Motor neuron (in vitro differentiated cells): Measurements from ENCODE around the gene MYO16. TPM values are rescaled to one million over a fixed set of nuclear protein-coding genes. Genes with fewer than 3 reads are reported as not detected.

ENCODE experiments used
- ATAC-seq, 8 experiments: fragments of 200-7000 bp; cut with Tn5 transposase; replicated peaks in 6 of 8; 2 replicates each; pipeline ENCODE4 v1.8.0; 2021; ENCODE audit warnings: mild to moderate bottlenecking in 8 of 8, moderate library complexity in 8 of 8
- H3K27ac ChIP-seq, 2 donors: fragments of 250-450 bp; sonication (Bioruptor Pico); 2 replicates each; pipeline ENCODE4 v1.9.0; 2021; ENCODE audit warnings: antibody characterized with exemption in 2 of 2, mild to moderate bottlenecking in 2 of 2, moderate library complexity in 1 of 2
- H3K4me1 ChIP-seq, 2 donors: fragments of 250-450 bp; sonication (Bioruptor Pico); replicated peaks in 1 of 2; 2 replicates each; pipeline ENCODE4 v1.6.1; 2021; ENCODE audit warnings: antibody characterized with exemption in 2 of 2, mild to moderate bottlenecking in 2 of 2, moderate library complexity in 1 of 2
- H3K4me3 ChIP-seq, 5 donors: fragments of 250-450 bp; sonication (Bioruptor Pico); 2 replicates each; pipeline ENCODE4 v1.9.0; 2021; ENCODE audit warnings: antibody characterized with exemption in 5 of 5, mild to moderate bottlenecking in 5 of 5, moderate library complexity in 4 of 5
- WGBS, 10 experiments: fragments of 450-650 bp; shearing (Covaris generic); methylation state at CpG; one replicate each; pipeline ENCODE4 v1.0.0; 2022; 5-methylcytosine and 5-hydroxymethylcytosine counted together
- in situ Hi-C, 9 experiments: fragments of 400-800 bp; cut with MboI; loops; one replicate each; pipeline ENCODE4 v1.15.0; 2021; ENCODE audit warnings: low sequenced_read_pairs in 9 of 9, low pct_unique_long_range_greater_than_20kb in 2 of 9; ENCODE audit not compliant: unreplicated experiment in 9 of 9
- total RNA-seq, 8 experiments: library from RNA; unstranded; fragments of 300-600 nt; gene quantifications; 2 replicates each; pipeline versions ENCODE4 v1.2.3 to v1.2.4, GENCODE V29; 2022

MYO16 gene
- total RNA-seq, 8 experiments from 2014 or later, result 0.18 to 16.0 (median 6.2) TPM

DNA sequence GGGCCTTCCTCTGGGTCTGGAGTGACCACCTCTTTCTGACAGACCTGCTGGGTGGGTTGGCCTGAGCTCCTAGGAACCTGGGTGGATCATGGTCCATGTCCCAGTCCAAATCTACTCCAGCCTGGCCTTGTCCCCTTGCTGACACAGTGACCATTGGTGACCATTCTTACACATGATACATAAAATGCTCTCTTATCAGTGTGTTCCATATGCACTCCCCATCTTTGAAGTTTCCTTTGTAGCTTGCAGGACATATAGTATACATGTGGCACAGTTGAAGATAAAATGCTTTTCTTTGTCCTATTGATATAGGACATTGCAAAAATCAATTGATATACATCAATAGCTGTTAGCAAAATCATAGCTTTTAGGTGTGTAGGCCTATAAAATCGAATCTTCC, 291.8 kb downstream of the MYO16 start:
- WGBS, 10 experiments, result 0 to 86% (median 64%) methylated on average over 1 of the region's 1 CpG; no CpG with 5 or more reads in 4 of the 10 experiments
- Histone ChIP-seq H3K4me1 (peaks cover 0 to 3% of the 10 kb centered on the region in 2 donors), H3K4me3 (no peak overlapping the region), H3K27ac (no peak overlapping the region)
- ATAC-seq, result no peak
- in situ Hi-C loops, result loop anchor here in 1 of 9 experiments (25.0 kb wide), 1 partner anchor 584 kb away; no protein-coding TSS in a partner anchor

- Histone ChIP-seq H3K4me3 (no peak overlapping the region), H3K4me1 (peaks cover 0 to 3% of the 10 kb centered on the region in 2 donors), H3K27ac (no peak overlapping the region)
- in situ Hi-C loops, result loop anchor here in 1 of 9 experiments (25.0 kb wide), 1 partner anchor 585 kb away; no protein-coding TSS in a partner anchor
- WGBS, 10 experiments, result 0 to 100% (median 50%) methylated on average over 1 to 4 of the region's 5 CpGs; no CpG with 5 or more reads in 3 of the 10 experiments
- ATAC-seq, result peak in 1 of 8 experiments; percentile 13
Observed at GRCh38 chr13:108922108-108922507, 292.7 kb downstream of the MYO16 start.

DNA sequence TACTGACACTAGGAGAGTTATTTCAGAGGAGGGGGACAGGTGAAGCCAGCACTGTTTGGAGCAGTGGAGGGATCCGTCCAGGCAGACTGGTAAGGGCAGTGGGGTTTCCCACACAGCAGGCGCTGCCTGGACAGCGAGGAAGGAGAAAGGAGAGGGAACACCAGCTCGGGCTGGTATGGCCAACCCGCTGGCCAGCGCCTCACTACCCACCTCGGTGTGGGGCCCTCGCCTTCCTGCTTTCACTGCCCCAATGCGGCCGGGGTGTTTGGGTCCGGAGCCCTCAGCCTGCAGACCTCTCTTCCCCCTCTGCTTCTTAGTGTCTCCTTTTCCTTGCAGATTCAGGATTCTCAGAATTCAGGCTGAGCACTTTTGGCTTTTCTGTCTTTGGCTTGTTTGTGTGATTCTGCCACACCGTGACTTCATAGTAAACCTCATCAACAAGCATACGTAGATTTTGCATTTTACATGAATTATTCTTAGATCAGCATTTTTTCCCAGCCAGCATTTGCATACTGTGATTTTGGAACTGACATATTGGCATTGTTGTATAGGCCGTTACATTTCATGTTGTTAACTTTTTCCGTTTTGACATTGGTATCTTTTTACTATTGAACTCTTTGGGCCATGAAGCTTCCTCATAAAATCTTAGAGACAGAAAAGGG, 294.1 kb downstream of the MYO16 start:
- Histone ChIP-seq H3K4me3 (no peak overlapping the region), H3K27ac (no peak overlapping the region), H3K4me1 (no peaks in the 10 kb centered on the region)
- peak in 4 of 8 experiments; percentile 5 to 60 (median 44) for ATAC-seq
- WGBS, 10 experiments, result 31 to 100% (median 90%) methylated on average over 2 to 11 of the region's 15 CpGs
- in situ Hi-C loops, result loop anchor here in 1 of 9 experiments (25.0 kb wide), 1 partner anchor 586 kb away; no protein-coding TSS in a partner anchor

DNA sequence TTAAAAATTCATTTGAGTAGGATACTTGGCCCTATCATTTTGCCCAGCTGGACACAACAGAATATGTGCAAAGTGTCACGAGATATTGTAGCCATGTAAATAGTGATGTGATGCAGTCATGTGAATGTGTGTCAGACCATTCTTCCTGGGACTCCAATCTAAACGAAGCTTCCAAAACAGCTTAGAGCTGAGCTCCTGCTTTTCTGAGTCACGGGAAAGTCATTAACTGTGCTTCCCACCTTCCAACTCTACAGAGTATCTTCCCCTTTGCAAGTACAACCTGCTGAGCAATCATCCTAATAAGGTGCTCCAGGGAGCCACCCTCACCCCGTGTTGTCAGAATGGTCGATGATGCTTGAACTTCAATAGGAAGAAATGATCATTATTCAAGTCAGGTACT, 294.7 kb downstream of the MYO16 start:
- ATAC-seq, result peak; percentile 36 to 73 (median 52)
- Histone ChIP-seq H3K4me1 (no peaks in the 10 kb centered on the region), H3K4me3 (no peak overlapping the region), H3K27ac (no peak overlapping the region)
- in situ Hi-C loops, result loop anchor here in 1 of 9 experiments (25.0 kb wide), 1 partner anchor 587 kb away; no protein-coding TSS in a partner anchor
- WGBS, 10 experiments, result 0 to 90% (median 68%) methylated on average over 1 to 5 of the region's 5 CpGs

DNA sequence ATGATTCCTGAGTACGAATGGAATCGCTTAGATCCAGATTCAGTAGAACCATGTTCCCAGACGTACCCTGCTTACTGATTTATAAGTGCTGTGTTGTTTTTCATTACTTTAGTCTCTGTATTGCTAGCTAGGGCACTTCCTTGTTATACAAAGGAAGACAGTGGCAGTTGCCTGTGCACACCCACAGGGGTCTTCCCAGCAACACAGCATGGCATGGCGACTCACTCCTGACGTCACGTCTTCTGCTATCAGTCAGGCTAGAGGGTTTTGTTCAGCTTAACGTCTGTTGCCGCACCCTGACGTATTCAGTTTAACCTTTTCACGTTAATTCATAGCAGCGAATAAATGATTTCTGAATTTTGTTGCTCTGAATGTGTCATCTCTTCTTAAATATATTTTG, 295.1 kb downstream of the MYO16 start:
- H3K4me1 ChIP-seq, result no peaks in the 10 kb centered on the region
- peak in 1 of 8 experiments; percentile 21 for ATAC-seq
- no peak overlapping the region for H3K4me3 ChIP-seq
- H3K27ac ChIP-seq, result no peak overlapping the region
- in situ Hi-C loops, result loop anchor here in 1 of 9 experiments (25.0 kb wide), 1 partner anchor 587 kb away; no protein-coding TSS in a partner anchor
- 75 to 100% (median 90%) methylated on average over 2 to 11 of the region's 11 CpGs; no CpG with 5 or more reads in 1 of the 10 experiments for WGBS, 10 experiments

DNA sequence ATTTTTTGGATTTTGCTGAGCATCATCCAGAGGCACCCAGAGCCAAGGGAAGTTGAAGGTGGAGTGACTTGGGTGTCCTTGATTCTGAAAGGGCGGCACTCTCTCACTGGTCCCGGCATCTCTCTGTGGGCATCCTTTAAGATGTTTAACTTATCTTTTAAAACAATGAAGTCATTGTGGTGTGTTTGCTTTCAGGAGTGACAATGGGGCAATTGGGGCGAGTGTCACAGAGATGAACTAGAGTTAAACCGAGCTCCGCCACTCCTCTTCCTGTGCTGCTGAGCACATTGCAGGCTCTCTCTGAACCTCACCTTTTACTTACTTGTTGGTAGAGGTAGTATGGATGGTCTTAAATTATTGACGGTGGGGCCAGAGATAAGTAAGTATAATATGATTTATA, 295.7 kb downstream of the MYO16 start:
- in situ Hi-C loops, result no loop called here
- no peak for ATAC-seq
- no peak overlapping the region for H3K4me3 ChIP-seq
- H3K27ac ChIP-seq, result no peak overlapping the region
- no peaks in the 10 kb centered on the region for H3K4me1 ChIP-seq
- WGBS, 10 experiments, result 39 to 100% (median 92%) methylated on average over 1 to 6 of the region's 6 CpGs; no CpG with 5 or more reads in 1 of the 10 experiments

GRCh38 chr13:108926862-108927261, 297.5 kb downstream of the MYO16 start:
- H3K4me3 ChIP-seq, result no peak overlapping the region
- no peaks in the 10 kb centered on the region for H3K4me1 ChIP-seq
- 13 to 100% (median 77%) methylated on average over 2 to 5 of the region's 5 CpGs; no CpG with 5 or more reads in 2 of the 10 experiments for WGBS, 10 experiments
- peak in 1 of 8 experiments; percentile 86 for ATAC-seq
- in situ Hi-C loops, result no loop called here
- no peak overlapping the region for H3K27ac ChIP-seq

- 18 to 91% (median 71%) methylated on average over 1 to 15 of the region's 16 CpGs; no CpG with 5 or more reads in 2 of the 10 experiments for WGBS, 10 experiments
- ATAC-seq, result no peak
- Histone ChIP-seq H3K27ac (no peak overlapping the region), H3K4me3 (no peak overlapping the region), H3K4me1 (peaks cover 0 to 4% of the 10 kb centered on the region in 2 donors)
- in situ Hi-C loops, result no loop called here
Observed at GRCh38 chr13:108927615-108928014, 298.2 kb downstream of the MYO16 start.

GRCh38 chr13:108929532-108930206, 300.3 kb downstream of the MYO16 start:
- Histone ChIP-seq H3K4me3 (no peak overlapping the region), H3K4me1 (peaks cover 0 to 4% of the 10 kb centered on the region in 2 donors), H3K27ac (no peak overlapping the region)
- 8 to 88% (median 30%) methylated on average over 1 to 3 of the region's 3 CpGs; no CpG with 5 or more reads in 1 of the 10 experiments for WGBS, 10 experiments
- peak in 2 of 8 experiments; percentile 31 to 93 for ATAC-seq
- in situ Hi-C loops, result no loop called here

GRCh38 chr13:108932196-108932595, 302.8 kb downstream of the MYO16 start:
- WGBS, 10 experiments, result 14 to 91% (median 56%) methylated on average over 2 to 4 of the region's 4 CpGs; no CpG with 5 or more reads in 1 of the 10 experiments
- Histone ChIP-seq H3K27ac (no peak overlapping the region), H3K4me1 (peaks cover 0 to 4% of the 10 kb centered on the region in 2 donors), H3K4me3 (no peak overlapping the region)
- no peak for ATAC-seq
- in situ Hi-C loops, result no loop called here

DNA sequence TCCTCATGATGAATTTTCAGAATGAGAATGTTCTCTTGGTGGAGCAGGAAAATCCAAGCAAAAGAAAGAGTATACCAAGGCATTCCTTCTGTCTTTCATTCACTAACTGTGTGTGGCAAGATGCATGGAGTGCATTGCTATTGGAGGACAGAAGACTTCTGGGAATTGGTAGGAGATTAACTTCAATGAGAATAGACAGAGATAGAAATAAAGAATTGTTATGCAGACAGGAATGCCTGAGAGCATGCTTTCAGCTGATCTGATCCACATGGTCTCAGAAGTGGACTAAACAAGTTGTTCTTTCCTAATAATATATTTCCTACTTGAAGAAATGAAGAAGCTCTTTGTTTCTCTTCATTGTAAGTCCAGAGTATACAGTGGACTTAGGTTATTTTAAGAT, 303.6 kb downstream of the MYO16 start:
- no peak for ATAC-seq
- peaks cover 0 to 4% of the 10 kb centered on the region in 2 donors for H3K4me1 ChIP-seq
- no peak overlapping the region for H3K27ac ChIP-seq
- H3K4me3 ChIP-seq, result no peak overlapping the region
- in situ Hi-C loops, result no loop called here

DNA sequence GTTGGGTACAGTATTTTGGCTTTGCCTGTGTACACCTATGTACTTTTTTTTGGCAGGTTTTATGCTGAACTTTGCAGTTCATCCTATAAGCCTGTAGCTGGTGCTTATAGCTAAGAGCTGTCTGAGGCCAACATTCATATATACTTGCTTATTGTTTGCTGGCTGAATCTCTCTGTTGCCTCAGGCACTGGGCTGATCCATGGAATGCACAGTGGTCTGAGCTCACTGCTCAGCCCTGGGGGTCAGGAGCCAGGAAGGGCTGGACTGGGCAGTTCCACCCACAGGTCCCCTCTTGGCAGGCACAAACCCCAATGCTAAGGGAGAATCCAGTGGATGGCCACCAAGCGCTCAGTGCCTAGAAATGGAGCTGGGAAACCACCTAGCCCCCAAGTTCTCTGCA, 308.7 kb downstream of the MYO16 start:
- Histone ChIP-seq H3K27ac (no peak overlapping the region), H3K4me1 (no peaks in the 10 kb centered on the region), H3K4me3 (no peak overlapping the region)
- in situ Hi-C loops, result no loop called here
- 80% methylated on average over 1 of the region's 1 CpG; no CpG with 5 or more reads in 9 of the 10 experiments for WGBS, 10 experiments
- ATAC-seq, result peak in 2 of 8 experiments; percentile 64 to 65

- in situ Hi-C loops, result no loop called here
- no peak overlapping the region for H3K4me3 ChIP-seq
- 43 to 100% (median 93%) methylated on average over 1 to 2 of the region's 2 CpGs; no CpG with 5 or more reads in 2 of the 10 experiments for WGBS, 10 experiments
- no peak for ATAC-seq
- no peak overlapping the region for H3K27ac ChIP-seq
- H3K4me1 ChIP-seq, result no peaks in the 10 kb centered on the region
Observed at GRCh38 chr13:108940121-108940520, 310.7 kb downstream of the MYO16 start.
